Gastrocnemius medialis (tissue), 4 donors: Measurements from ENCODE around the gene INAFM1.

Experiments
- POLR2A ChIP-seq, 2 donors: fragments of 450-650 bp; IDR thresholded peaks; one replicate each; pipeline ENCODE4 v1.6.1; 2017; ENCODE audit warnings: antibody characterized with exemption in 2 of 2, mild to moderate bottlenecking in 2 of 2, moderate library complexity in 2 of 2
- TF ChIP-seq, protein P1 (sequence below), 5 experiments: fragments of 450-650 bp in 3 of 5; fragments of 200-600 bp in 2 of 5; sonication (generic) in 2 of 5; IDR thresholded peaks in 4 of 5; conservative IDR thresholded peaks in 1 of 5; 1 replicate in 4 of 5; 2 replicates in 1 of 5; pipeline ENCODE4 v1.5.1; 2016 to 2019; ENCODE audit warnings: antibody characterized with exemption in 5 of 5, mild to moderate bottlenecking in 3 of 5, moderate library complexity in 3 of 5

DNA sequence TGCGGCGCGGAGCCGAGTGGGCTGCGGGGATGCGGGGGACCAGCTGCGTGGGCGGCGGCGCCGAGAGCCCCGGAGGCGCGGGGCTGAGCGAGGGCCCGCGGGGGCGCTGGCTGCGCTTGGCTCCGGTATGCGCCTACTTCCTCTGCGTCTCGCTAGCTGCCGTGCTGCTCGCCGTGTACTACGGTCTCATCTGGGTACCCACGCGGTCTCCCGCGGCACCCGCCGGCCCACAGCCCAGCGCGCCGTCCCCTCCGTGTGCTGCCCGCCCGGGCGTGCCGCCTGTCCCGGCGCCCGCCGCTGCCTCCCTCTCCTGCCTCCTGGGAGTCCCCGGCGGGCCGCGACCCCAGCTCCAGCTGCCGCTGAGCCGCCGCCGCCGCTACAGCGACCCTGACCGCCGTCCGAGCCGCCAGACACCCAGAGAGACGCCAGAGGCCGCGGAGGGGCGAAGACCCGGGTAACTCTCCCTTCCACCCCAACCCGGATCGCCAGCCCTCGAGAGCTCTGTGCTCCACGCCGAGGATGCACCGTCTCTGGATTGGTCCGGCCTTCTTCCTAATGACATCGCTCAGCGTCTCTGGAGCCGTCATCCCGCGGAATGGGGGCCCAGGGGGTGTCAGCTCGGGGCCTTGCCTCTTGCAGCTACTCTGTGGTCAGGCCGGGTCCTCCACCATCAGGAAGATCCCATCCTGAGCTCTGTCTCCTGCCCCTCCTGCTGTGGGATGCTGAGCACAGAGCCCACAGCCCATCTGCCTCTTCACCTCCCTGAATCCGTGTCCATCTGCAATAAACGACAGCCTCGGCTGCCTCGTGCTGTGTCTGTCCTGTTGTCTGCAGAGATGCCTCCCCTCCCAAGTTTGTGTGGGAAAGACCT lies 441 bp downstream of the INAFM1 start:
- TF ChIP-seq, protein P1, sequence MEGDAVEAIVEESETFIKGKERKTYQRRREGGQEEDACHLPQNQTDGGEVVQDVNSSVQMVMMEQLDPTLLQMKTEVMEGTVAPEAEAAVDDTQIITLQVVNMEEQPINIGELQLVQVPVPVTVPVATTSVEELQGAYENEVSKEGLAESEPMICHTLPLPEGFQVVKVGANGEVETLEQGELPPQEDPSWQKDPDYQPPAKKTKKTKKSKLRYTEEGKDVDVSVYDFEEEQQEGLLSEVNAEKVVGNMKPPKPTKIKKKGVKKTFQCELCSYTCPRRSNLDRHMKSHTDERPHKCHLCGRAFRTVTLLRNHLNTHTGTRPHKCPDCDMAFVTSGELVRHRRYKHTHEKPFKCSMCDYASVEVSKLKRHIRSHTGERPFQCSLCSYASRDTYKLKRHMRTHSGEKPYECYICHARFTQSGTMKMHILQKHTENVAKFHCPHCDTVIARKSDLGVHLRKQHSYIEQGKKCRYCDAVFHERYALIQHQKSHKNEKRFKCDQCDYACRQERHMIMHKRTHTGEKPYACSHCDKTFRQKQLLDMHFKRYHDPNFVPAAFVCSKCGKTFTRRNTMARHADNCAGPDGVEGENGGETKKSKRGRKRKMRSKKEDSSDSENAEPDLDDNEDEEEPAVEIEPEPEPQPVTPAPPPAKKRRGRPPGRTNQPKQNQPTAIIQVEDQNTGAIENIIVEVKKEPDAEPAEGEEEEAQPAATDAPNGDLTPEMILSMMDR (IDR thresholded peaks at IDR 0.05 in 4 of 5, conservative IDR thresholded peaks at IDR 0.05 in 1 of 5): no peak
- TF ChIP-seq POLR2A (IDR thresholded peaks at IDR 0.05): no peak
